ENCODE data around the gene IGDCC3.

The IGDCC3 gene

GRCh38 chr15:65310431-65311137, 67.2 kb downstream of the IGDCC3 start:
- no peaks in the 10 kb centered on the region for H3K79me2 ChIP-seq (ENCODE audit: insufficient read depth, low read depth)
- no peak overlapping the region for H3K9ac ChIP-seq
- H2AFZ ChIP-seq (ENCODE audit: low read depth), result no peak overlapping the region
- H3K36me3 ChIP-seq (ENCODE audit: insufficient read depth), result no peaks in the 10 kb centered on the region
- peaks cover 12% of the 10 kb centered on the region for H3K4me1 ChIP-seq (ENCODE audit: low read depth, poor library complexity, severe bottlenecking)
- no peaks in the 10 kb centered on the region for H4K20me1 ChIP-seq (ENCODE audit: insufficient read depth)
- no peak overlapping the region for H3K4me3 ChIP-seq (IDR thresholded peaks at IDR 0.05; ENCODE audit: insufficient read depth, low read depth, low read length)
- H3K4me2 ChIP-seq, result no peak overlapping the region
- H3K27me3 ChIP-seq (ENCODE audit: insufficient read depth, low read depth), result no peaks in the 10 kb centered on the region
- H3K27ac ChIP-seq, result no peak overlapping the region
- TF ChIP-seq CTCF (conservative IDR thresholded peaks at IDR 0.05; ENCODE audit: low read depth, low read length), result no peak

- Histone ChIP-seq H2AFZ (ENCODE audit: low read depth) (no peak overlapping the region), H3K4me1 (ENCODE audit: low read depth, poor library complexity, severe bottlenecking) (peaks cover 18% of the 10 kb centered on the region), H3K79me2 (ENCODE audit: insufficient read depth, low read depth) (no peaks in the 10 kb centered on the region), H3K9ac (no peak overlapping the region), H3K27me3 (ENCODE audit: insufficient read depth, low read depth) (no peaks in the 10 kb centered on the region), H4K20me1 (ENCODE audit: insufficient read depth) (no peaks in the 10 kb centered on the region), H3K27ac (no peak overlapping the region), H3K4me2 (no peak overlapping the region), H3K36me3 (ENCODE audit: insufficient read depth) (no peaks in the 10 kb centered on the region), H3K4me3 (IDR thresholded peaks at IDR 0.05; ENCODE audit: insufficient read depth, low read depth, low read length) (no peak overlapping the region)
- TF ChIP-seq CTCF (conservative IDR thresholded peaks at IDR 0.05; ENCODE audit: low read depth, low read length), result no peak
These were observed 67.9 kb downstream of the IGDCC3 start for GRCh38 chr15:65309882-65310418.

- H3K36me3 ChIP-seq (ENCODE audit: insufficient read depth), result no peaks in the 10 kb centered on the region
- H3K79me2 ChIP-seq (ENCODE audit: insufficient read depth, low read depth), result no peaks in the 10 kb centered on the region
- H4K20me1 ChIP-seq (ENCODE audit: insufficient read depth), result no peaks in the 10 kb centered on the region
- no peak overlapping the region for H3K4me2 ChIP-seq
- no peak overlapping the region for H3K4me3 ChIP-seq (IDR thresholded peaks at IDR 0.05; ENCODE audit: insufficient read depth, low read depth, low read length)
- no peak overlapping the region for H3K9ac ChIP-seq
- no peak for TF ChIP-seq CTCF (conservative IDR thresholded peaks at IDR 0.05; ENCODE audit: low read depth, low read length)
- H2AFZ ChIP-seq (ENCODE audit: low read depth), result no peak overlapping the region
- H3K4me1 ChIP-seq (ENCODE audit: low read depth, poor library complexity, severe bottlenecking), result peaks cover 23% of the 10 kb centered on the region
- no peak overlapping the region for H3K27ac ChIP-seq
- no peaks in the 10 kb centered on the region for H3K27me3 ChIP-seq (ENCODE audit: insufficient read depth, low read depth)
These were observed 69.8 kb downstream of the IGDCC3 start for GRCh38 chr15:65307978-65308377.

GRCh38 chr15:65306551-65306950, 71.3 kb downstream of the IGDCC3 start:
- Histone ChIP-seq H3K27ac (no peak overlapping the region), H3K4me2 (peak overlapping the region; percentile 63; the same call in 1 of the 2 replicates), H3K4me3 (IDR thresholded peaks at IDR 0.05; ENCODE audit: insufficient read depth, low read depth, low read length) (no peak overlapping the region), H3K79me2 (ENCODE audit: insufficient read depth, low read depth) (no peaks in the 10 kb centered on the region), H3K4me1 (ENCODE audit: low read depth, poor library complexity, severe bottlenecking) (peaks cover 23% of the 10 kb centered on the region), H2AFZ (ENCODE audit: low read depth) (no peak overlapping the region), H3K9ac (no peak overlapping the region), H3K27me3 (ENCODE audit: insufficient read depth, low read depth) (no peaks in the 10 kb centered on the region), H3K36me3 (ENCODE audit: insufficient read depth) (no peaks in the 10 kb centered on the region), H4K20me1 (ENCODE audit: insufficient read depth) (no peaks in the 10 kb centered on the region)
- no peak for TF ChIP-seq CTCF (conservative IDR thresholded peaks at IDR 0.05; ENCODE audit: low read depth, low read length)
